AG09309 (cell line): ENCODE measurements around the gene DDX31.

ENCODE experiments used
- DNase-seq: peaks from one replicate; pipeline ENCODE4 v3.0.0-alpha.2; 2010; ENCODE audit warnings: low read depth
- H3K4me3 ChIP-seq: 2 replicates; pipeline ENCODE4 v1.5.1; 2011; ENCODE audit warnings: mild to moderate bottlenecking, low read depth, low read length, moderate library complexity; ENCODE audit not compliant: control insufficient read depth
- CTCF ChIP-seq: IDR thresholded peaks from 2 replicates; pipeline ENCODE4 v1.5.1; 2011; ENCODE audit warnings: mild to moderate bottlenecking, low read depth, low read length, inconsistent platforms; ENCODE audit not compliant: insufficient read depth, control insufficient read depth; ENCODE audit errors: missing control alignments

Gene DDX31

DNA sequence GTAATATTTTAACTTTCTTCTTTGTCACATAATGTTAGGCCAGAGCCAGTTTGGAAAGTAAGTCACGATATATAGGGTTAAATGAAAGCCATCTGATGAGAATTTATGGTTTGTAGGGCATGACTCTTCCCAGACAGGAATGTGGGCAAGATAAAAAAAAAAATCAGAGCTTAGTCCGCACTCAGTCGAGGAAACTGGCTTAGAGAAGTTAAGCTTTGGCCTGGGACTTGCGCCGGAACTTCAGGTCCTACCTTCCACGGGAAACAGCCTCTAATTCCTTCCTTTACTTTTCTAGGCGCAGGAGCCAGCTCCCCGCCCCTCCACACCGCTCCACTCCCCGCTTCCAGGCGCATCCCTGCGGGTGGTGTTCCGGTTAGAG, 475 bp downstream of the DDX31 start:
- H3K4me3 ChIP-seq = peak overlapping the region; percentile 98
- DNase-seq = no peak
- TF ChIP-seq CTCF = no peak

DNA sequence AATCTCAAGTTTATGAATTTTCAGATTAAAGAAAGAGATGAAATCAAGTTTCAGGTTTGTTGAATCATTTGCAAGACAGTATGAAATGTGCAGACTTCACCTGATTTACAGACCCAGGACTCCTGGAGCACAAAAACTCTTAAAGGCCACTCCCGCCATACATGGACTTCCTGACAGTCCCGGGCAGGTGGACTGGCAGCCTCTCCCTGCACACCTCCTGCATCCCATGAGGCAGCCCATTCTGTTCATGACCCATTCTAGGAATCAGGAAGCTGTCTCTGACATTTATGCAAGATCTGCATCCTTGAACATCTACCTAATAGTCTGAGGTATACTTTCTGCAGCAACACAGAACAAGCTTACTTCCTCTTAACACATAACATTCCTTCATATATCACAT, 5.9 kb downstream of the DDX31 start:
- TF ChIP-seq CTCF = no peak
- DNase-seq = no peak

DNA sequence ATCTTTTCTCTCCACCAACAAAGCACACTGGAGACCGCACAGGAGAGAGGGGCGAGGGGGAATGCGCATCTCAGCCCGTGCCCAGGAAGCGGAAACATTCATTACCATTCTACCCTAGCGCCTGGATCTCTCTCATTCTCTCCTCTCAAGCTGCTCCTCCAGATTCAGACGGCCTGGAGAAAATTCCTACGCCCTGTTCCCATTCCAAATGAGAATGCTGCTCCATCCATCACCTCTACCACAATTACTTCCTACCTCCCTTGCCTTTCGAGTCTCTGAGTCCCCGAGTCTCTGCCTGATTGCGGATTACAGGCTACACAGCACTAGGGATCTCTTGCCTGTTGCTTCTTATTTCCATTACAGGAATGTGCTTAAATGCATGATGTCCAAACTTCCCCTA, 6.7 kb downstream of the DDX31 start:
- TF ChIP-seq CTCF = no peak
- no peak for DNase-seq
- H3K4me3 ChIP-seq = no peak overlapping the region

More for the DNA sequence above, 5.9 kb downstream of the DDX31 start:
- H3K4me3 ChIP-seq = no peak overlapping the region

- no peak for DNase-seq
- TF ChIP-seq CTCF = no peak
- no peak overlapping the region for H3K4me3 ChIP-seq
These were observed 7.4 kb downstream of the DDX31 start for GRCh38 chr9:132662152-132662945.

DNA sequence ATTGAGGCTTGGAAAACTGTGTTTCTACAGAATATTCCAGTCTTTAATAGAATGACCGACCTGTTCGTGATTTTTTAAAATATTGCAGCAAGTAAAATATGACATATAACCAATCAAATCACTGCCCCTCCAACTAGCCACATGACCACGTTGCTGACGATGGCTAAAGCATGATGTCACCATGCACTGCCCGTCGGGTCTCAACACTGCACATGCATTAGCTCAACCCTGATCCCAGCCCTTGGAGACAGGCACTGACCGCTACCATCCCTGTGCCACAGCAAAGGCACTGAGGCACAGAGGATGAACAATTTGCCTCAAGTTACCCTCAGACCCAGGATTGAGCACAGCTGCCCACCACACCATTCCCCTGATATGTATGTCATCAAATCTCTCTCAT, 13.5 kb downstream of the DDX31 start:
- DNase-seq = no peak
- TF ChIP-seq CTCF = no peak
- no peak overlapping the region for H3K4me3 ChIP-seq

DNA sequence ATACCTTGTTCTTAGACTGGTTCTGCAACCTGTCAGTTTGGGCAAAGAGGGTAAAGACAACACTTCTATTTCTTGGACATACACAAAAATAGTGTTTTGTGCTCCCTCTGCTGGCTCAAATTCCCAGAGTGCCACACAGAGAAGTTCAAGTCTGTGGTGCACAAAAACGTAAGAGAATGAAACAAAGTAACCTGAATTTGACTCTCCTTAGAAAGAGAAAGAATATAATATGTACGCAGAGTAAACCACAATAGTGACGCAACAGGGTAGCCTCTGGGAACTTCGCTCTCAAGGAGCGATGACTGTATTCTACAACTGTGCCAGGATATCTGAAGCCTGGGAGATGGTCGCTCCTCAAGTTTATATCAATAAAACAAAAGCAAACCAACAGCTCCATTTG, 18.5 kb downstream of the DDX31 start:
- TF ChIP-seq CTCF = peak; percentile 70
- H3K4me3 ChIP-seq = no peak overlapping the region
- peak; percentile 87 for DNase-seq
